DMS 273 (cell line): ENCODE results near the gene OAF.
"Not testable (repeated sequence)": the region's sequence is repeated elsewhere in the genome, so short reads cannot be mapped to it uniquely, and the experiment has no call there.

Source experiments
- DNase-seq: peaks from one replicate; lab custom pipeline; 2025; ENCODE audit not compliant: unreplicated experiment; lab: John Stamatoyannopoulos, UW

OAF gene

DNA sequence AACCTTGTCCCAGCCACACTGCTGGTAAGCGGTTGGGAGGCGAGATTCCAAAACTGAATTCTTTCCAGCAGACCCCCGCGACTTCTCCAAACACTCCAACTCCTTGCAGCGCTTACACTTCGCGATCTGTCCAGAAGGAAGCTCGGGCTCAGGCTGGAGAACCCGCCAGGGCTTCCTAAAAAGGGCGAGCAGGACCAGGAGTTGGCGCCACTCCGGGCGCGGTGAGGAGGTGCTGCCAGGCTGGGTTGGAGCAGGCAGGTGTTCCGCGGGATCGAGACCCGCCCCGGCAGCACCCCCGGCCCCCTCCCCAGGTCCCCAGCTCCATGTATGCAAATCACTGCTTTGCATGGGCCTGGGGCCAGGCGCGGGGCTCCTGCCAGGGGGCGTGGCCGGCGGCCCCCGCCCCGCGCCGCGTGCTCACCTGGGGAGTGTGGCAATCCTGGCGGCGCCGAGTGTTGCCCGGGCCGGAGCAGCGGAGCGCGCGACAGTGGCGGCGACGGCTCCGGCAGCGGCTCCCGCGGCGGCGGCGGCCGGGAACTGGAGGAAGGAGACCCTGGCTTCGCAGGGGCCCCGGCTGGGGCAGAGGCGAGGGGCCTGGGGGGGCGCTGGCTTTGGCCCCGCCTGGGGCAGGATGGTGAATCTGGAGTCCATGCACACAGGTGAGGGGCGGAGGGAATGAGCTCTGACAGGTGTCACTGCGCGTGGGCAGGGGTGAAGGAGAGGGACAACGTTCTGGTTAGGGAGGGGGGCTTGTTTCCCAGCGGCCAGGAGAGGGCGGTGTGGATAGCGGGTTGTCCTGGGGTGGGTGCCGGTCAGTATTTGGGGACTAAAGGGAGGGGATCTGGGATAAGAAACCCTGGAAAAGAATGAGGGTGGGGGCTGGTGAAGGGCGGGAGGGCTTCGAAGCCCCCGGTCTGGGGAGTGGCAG, 29.1 kb downstream of the OAF start, which contains the start of gene POU2F3:
TSS of gene POU2F3 (plus strand) at position 428 of the 928 bp plus-strand sequence. CDS start at position 632, 204 bp downstream.
- peak; percentile 45 for DNase-seq

DNA sequence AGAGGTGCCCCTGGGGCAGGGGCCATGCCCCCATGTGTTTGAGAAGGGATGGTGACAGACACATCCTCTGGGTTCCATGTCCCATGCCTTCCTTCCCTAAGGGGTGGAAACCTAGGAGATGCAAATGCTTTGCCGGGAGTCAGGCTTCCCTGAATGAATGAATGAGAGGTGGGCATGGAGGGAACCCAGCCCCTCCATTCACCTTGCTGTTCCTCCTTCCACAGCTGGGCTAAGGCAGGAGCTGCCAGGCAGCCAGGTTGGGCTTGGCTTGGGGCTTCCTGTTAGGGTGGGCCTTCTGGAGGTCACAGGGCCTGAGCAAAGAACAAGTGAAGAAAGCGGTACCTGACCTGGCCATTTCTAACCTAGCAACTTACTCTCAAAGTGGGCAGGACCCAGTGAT, 30.0 kb downstream of the OAF start:
- DNase-seq = no peak

DNA sequence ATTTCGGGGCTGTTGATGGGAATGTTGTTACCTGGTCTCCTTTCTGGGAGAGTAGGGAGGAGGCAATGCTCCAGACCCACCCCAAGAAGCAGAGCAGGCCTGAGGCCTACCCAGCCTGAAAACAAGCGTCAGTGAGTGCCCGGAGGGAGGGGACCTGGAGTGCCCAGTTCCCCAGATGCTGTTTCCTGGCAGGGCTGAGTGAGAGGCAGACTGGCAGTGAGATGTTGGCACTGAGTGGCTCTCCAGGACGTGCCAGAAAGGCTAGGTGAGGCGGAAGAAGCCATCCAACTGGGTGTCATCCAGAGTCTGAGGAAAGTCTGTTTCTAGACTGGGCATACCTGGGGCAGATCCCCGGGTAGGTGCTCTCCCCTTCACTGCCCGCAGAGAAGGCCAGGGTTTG, 30.4 kb downstream of the OAF start:
- DNase-seq = no peak

DNA sequence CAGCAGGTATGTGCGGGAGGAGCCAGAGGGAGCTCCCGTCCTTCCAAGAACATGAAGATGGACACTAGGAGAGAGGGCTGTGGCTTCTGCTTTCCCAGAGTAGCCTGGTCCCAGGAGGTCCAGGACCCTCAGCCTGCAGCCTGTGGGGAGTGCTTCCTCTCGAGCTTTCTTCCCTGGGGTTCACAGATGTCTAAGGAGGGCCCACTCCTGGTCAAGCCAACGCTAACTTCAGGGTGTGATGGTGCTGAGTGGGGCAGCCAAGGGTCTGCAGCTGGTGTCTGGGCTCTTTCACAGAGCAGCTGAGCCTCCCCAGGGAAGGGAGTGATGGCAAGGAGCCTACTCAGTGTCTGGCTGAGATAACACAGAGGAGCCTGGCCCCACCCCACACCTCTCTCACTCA, 32.4 kb downstream of the OAF start:
- no peak for DNase-seq

DNA sequence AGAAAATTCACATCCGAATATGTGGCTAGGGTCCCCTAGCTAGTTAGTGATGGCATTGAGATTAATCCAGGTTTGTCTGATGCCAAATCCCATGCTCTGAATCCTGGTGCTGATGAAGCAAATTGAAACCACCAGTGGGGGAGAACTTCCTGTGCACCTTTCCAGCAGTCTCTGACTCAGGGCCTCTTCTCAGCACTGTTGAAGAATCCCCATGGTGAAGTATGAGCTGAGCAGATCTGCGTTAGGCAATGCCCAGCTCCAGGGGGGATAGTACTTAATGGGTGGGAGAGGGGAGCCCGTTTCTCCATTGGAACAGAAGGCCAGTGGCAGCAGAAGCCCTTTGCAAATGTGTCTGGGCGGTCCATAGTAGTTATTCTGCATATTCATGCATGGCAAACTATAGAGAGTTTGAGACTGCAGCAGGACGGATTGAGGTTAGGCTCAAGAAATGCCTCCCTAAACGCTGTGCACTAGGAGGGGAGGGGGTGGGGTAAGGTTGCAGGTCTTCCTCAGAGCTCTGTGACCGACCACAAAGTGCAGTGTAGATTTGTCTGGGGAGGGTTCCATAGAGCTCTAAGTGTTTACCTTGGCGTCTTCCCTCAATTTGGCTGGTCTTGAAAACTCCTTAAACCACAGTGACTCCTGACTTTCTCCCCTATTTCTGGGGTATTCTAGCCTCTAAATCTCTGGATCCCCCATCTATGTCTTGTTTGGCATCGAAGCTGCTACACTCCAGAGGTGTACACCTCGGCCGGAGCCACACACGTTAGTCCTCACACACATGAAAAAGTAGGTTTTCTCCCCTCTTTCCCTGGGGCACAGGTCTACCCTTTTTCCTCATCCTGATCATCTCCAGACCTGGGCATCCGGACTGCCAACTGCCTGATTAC, 33.9 kb downstream of the OAF start:
- DNase-seq = no peak

DNA sequence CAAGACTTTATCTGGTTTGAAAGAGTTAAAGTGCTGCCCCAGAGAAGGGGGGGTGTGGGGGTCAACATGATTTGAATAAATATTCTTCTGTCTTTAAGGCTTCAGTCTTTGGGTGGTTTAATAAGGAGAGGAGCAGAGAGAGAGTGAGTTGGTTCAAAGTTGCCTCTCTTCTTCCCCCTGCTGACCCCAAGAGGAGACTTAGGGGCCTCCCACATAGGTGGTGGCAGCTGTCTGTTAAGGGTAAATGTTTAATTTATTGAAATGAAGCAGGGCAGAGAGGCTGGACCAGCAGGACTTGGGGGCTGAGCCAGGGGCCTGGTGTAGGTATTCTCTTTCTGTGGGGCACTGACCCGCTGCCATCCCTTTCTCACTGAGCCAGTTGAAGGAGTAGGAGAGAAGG, 34.6 kb downstream of the OAF start:
- DNase-seq = no peak

DNA sequence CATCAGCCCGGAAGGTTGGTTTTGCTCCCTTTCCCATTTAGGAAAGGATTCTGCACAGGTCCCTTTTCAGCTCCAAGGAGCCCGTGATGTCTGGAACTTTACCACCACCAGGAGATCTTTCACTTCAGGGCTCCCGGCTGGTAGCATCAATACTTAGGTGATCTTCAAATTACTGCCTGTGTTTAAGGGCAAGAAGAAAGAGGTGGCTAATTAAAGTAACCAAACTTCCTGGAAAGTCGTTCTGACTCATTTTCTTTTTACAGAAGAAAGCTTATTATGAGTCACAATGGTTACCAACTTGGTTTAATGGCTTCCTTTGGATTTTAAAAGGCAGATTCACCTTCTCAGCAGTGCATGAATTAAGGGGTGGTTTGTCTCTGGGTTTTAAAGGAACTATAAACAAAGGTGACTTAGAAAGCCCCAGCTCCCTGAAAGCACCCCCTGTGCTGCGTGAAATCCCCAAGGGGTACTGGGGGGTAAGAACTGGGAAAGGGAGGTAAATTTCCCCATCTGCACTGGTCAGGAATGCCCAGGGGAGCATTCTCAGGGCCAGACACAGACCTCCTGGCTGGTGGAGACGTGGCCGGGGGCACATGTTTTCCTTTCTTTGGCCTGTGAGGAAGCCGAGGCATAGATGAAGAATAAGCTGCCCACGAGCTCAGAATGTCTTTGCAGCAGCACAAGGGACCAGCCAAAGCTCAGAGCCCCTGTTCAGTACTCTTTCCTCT, 37.9 kb downstream of the OAF start:
- no peak for DNase-seq

DNA sequence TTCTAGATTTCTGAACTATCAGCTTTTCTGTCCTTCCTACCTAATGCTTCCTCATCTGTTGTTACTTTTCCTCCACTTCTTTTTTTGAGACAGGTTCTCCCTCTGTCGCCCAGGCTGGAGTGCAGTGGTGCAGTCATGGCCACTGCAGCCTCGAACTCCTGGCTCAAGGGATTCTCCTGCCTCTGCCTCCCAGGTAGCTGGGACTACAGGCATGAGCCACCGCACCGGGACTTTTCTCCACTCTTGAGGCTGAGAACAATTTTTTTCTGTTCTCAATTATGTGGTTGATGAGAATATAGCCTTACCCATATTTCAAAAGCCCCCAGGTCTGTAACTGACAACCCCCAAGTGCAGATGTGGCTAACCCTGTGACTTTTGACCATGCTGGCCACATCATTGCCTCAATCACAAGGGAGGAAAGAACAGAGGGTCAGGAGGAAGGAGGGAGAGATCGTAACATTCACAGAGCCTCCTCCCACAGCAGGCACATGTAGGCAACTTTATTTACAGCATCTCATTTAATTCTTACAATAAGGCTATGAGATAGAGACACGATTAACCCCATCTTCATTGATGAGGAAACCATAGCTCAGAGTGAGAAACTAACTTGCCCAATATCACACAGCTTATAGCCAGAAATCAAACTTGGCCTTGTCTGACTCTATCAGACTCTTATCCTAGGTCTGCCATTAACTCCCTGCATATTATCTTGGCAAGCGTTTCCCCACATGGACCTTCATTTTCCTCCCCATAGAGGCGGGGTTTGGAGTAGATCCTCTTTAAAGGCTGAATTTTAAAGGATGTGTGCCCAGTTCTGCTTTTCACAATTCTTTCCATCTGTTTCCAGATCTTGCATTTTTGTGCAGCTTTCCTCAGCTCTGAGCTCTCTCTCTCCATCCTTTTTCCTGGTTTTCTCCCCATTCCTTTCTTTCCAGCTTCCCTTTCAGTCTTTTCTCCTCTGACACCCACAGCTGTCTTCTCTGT, 38.7 kb downstream of the OAF start:
- no peak for DNase-seq

DNA sequence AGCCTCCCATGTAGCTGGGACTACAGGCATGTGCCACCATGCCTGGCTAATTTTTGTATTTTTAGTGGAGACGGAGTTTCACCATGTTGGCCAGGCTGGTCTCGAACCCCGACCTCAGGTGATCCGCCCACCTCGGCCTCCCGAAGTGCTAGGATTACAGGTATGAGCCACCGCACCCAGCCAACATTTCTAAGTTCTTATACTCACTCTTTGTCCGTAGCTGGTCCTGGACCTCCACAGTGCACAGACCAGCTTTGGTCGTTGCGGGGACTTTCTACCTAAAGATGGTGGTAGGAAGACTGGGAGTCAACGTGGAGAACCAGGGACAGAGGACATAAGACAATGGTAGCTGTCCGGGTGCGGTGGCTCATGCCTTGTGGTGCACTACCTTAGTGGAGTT, 42.5 kb downstream of the OAF start:
- not testable (repeated sequence) for DNase-seq

DNA sequence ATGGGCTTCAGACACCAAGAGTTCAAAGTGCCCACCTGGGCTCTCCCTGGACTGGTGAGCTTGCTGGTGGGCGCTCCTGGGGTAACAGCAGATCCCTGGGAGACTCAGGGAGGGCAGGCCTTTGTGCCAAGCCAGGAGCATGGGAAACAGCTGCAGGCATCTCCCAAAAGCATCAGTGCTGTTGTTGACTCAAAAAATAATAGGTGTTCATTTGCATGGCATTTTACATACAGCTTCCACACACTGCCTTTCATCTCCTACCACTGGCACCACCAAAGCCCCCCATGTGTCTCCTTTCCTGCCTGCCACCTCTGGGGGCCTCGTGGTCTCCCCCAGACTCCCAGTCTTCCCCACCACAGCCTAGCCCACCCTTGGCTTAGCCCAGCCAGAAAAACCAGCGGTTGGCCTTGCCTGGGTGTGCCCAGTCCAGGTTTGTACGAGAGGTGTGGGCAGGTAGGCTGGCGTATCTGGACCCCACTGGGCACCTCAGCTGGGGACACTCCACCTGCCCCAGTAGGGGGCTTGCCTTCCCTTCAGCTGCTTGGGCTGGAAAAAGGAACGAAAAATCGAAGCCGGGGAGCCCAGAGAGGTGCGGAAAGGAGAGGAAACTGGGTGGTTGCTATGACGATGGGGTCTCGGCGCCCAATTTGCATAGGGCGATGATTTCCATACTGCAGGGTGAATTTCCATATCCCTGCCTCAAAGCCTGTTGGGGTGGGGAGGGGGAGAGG, 44.1 kb downstream of the OAF start:
- DNase-seq = peak; percentile 18

DNA sequence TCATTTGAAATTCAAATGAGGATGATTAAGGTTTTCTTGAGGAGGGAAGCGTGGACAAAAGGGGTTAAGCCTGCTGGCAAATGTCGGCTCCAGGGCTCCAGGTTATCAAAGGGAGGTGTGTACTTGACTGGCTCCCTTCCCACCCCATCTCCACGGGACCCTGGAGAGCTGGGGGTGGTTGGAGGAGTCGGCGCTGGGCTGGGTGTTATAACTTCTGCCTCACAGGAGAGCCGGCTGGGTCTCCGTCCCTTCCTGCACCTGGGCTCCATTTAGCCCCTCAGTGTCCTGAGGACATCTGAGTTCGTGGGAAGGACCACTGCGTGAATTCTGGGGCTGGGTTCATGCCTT, 44.7 kb downstream of the OAF start:
- no peak for DNase-seq

DNA sequence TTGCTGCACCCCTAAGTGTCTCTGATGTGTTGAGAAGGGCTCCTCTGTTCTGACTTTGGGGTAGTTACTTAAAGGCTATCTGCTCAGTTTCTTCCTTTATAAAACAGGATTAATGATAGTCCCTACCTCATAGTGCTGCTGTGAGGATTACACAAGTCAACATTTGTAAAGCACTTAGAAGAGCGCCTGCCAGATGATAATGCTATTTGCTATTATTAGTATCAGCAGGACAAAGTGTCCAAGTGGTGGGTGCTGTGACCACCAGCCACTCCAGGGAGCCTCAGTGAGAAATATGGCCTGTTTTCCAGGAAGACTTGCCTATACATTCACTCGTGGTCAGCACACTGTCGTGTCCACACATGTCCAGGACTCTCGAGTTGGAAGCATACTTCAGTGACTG, 45.3 kb downstream of the OAF start:
- DNase-seq = no peak

DNA sequence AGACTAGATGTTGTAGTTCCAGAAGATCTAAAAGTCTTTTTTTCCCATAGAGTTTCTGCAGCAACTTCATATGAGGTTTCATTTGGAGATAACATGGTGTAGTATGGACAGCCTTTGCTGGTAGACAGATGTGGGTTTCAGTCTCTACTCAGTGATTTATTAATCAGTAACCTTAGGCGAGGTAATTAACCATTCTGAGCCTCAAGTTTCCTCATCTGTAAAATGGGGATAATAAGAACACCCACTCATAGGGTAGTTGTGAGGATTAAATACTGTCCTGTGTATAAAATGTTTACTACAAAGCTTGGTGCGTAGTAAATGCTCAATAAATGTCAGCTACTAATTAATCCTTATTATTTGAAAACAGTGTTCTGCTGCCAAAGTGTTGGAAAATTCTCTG, 45.9 kb downstream of the OAF start:
- no peak for DNase-seq

DNA sequence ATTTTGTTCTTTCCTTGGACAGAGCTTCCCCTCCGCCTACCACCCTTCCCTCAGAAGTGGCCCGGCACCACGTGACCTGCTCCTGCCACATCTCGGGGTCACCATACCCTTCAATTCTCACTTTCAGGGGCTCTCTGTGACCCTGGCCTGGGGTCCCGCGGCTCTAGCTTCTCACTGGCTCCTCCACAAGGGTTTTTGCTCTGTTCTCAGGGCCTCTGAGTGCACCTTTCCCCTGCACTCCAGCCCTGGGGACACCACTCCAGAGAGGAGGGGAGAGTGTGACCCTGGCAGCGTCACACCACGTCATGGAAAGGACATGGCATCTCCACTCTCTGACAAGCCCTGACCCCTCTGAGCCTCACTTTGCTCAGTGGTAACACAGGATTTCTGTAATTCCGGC, 46.5 kb downstream of the OAF start:
- DNase-seq = no peak

DNA sequence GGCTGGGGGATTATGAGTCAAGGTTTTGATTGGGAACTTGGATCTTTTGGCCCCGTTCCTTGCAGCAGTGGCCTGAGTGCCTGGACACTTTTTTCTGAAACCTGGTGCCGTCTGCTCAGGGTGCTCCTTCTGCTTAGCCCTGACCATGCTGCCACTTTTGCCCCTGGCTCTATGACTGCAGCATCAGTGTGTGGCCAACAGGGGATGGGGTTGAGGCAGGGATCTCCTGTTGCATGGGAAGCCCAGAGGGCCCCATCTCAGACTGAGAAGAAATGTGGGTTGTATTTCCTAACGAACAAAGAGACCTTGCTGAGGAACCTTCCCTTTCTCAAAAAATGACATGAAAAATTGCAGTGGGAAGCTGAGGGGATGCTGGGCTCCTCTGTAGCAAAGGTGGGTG, 47.8 kb downstream of the OAF start:
- no peak for DNase-seq

DNA sequence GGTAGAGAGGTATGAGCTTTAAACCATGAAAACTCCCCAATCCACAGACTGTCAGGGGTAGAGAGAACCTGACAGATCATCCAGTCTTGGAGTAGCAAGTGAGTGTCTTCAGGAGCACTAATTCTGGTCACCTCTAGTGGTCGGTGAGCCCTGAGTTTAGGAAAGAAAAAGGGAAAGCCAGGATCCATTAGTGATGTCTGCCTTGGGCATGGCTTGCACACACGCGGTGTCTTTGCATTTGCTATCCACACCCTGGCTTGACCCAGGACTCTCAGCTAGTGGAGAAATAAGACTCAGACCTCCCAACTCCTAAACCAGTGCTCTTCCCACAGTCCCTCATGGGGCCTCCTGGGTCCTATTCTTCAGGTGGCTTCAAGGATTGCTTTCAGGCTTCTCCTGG, 48.4 kb downstream of the OAF start:
- DNase-seq = no peak

DNA sequence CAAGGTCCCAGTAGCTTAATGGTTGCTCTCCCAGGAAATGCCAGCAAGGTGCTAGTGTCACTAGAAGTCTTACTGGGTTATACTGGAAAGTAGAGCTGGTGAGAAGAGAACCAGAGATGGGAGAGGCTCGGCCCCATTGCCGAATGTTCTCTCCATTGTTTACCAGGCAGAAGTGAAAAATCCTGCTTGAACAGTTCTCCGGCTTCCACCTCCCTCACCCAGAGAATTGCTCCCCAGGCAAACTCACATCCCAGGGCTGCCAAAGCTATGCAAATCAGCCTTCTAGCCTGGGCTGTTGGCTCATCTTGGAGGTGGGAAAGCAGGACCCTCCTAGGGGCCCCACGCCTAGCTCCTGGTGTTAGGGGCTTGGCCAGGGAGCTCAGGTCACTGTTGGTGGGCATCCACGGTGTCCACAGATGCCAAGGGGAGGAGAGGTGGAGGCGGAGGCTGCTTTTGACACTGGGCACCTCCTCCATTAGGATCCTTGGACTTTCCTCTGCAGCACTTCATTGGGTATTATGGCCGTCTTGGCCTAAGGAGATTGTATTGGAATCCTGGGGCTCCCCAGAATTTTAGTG, 49.2 kb downstream of the OAF start:
- DNase-seq = no peak

DNA sequence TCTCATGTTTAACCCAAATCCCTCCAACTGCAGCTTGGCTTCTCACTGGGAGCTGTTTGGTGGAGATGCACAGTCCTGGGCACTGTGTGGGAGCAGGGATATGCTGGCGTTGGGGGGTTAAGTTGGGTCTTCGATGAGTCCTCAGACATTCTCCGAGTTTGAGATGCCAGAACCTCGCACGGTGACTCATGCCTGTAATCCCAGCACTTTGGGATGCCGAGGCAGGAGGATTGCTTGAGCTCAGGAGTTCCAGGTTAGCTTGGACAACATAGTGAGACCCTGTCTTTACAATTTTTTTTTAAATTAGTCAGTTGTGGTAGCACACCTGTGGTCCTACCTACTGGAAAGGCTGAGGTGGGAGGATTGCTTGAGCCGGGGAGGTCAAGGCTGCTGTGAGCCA, 49.8 kb downstream of the OAF start:
- no peak for DNase-seq

DNA sequence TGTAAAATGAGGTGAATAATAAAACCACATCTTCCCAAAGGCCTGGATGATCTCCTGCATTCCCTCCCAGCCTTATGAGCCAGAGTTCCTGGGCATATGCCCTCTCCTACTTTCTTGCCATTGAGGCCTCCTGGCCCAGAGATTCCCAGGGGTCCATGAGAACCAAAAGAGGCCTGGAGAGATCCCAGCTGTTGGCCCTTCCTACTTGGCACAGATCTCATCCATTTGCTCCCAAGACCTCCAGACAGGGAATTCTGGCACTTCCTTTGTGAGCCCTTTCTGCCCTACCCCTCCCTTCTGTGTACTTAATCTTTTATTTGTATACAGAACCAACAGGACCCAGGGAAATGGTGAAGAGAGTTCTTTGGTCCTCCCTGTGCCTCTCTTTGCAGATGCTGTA, 50.5 kb downstream of the OAF start:
- peak; percentile 41 for DNase-seq
